ENCODE data around the gene CDK7. TPM values are rescaled to one million over a fixed set of nuclear protein-coding genes. Genes with fewer than 3 reads are reported as not detected.

Gene CDK7
- polyA plus RNA-seq, 3 donors = 37.8 to 41.6 (median 39.4) TPM

DNA sequence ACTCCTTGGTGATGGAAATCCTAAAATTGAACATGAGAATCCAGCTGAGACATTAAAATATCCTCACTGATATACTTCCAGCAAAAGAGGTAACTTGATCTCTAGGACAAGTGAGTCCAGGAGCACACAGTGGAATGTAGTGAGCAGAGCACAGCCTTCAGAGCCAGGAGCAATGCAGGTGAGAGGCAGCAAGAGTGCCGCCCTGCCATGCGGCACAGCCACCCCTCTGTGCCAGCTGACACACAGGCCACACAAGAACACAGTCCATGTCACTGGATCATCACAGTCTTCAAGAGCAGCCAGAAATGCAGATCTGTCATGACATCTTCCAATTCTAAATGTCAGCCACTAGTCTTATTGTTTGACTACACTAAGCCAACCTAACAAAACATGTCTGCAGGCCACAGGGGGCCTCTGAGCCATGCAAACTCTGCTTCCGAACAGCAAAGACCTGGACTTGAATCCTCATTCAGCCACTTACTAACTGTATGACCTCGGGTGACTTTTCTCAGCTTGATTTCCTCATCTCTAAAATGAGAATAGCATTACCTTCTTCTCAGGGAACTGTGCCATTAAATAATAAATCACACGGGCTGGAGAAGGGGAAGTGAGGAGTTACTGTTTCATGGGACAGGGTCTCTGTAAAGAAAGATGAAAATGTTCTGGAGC lies 50.9 kb downstream of the CDK7 start:
- DNase-seq = no peak

DNA sequence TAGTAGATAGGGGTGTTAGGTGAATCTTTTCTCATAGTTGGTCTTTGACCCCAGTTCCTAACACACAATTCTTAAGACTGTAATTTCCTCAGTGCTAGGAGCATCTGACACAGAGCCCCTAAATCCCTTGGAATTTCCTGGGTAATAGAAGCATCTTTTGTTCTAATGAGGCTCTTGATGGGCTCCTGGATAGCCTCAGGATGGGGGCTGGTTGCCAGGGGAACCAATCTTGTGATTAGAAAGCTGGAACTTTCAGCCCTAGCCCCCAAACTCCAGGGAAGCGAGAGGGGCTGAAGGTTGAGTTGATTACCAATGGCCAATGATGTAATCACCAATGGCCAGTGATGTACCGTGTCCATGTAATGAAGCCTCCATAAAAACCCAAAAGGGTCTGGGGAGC lies 53.4 kb downstream of the CDK7 start:
- DNase-seq = no peak

DNA sequence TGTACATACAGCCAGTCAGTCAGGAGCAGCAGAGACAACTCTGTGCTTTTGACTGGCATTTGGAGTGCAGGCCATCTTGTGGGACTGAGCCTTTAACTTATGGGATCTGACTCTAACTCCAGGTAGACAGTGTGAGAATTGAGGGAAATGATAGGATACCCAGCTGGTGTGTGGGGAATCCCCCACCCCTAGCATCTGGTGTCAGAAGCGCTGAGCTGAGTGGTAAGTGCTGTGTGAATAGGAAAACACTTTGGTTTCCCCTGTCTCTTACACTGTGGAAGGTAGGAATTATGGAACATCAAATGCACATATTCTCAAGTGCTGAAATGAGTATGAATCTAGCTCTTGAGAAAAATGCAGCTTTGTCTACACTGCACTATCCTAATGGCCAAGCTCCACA lies 54.0 kb downstream of the CDK7 start:
- no peak for DNase-seq

DNA sequence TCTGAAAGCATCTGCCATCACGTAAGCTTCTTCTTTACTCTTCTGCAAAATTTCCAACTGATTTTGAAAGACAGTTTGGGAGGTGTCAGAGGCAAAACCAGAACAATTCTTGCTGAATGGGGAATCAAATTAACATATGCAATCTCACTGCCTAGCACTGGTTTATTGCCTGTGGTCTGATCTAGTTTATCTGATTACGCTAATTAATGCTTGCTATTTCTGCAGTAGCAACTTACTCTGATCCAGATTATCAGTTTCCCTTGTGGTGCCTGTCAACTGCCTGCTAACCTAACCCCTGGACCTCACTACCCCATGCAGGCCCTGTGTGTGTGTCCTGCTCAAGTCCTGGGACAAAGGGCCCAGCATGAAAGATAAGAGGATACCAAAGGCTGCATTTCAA lies 57.6 kb downstream of the CDK7 start:
- no peak for DNase-seq

DNA sequence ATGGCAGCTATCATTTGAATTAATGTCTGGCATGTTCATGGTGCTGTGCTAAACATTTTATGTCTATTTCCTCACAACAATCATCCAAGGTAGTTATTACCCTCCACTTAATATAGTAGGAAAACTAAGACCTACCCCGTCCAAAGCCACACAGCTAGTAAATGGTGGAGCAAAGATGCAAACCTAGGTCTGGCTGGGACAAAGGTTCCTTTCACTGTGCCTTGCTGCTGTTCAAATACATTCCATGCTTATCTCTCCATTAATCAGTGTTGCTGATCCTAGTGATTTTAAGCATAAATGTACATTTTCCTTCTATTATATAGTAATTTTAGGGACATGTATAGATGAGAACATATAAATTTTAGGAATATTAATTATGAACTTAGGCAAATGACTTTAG lies 59.2 kb downstream of the CDK7 start:
- DNase-seq = no peak

DNA sequence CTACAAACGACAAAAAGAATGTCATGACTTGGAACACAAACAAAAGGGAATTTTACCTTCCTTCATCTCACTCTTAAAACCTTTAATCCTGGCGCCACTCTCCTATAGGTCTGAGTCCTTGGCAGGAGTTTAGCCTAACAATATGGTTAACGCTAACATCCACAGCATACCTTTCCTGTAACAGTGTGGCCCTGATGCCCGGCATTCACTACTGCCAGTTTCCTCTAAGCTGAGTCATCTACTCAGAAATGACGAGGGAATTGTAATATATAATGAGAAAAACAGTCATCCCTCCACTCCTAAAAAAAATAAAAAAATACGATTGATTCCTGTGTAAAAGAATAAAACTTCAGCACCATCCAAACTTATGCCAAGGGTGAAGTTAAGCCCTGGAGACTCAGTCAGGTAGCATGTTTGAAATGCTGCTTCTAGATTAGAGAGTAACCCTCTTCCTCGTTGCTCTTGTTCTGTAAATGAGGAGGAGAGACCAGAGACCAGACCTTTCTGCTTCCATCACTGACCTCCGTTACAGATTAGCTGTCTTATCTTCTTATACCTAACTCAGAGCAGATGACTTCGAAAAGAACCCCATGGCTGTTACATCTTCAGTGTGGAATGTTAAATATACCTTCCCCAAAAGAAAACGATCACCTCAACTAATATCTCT lies 60.5 kb downstream of the CDK7 start:
- DNase-seq = no peak

DNA sequence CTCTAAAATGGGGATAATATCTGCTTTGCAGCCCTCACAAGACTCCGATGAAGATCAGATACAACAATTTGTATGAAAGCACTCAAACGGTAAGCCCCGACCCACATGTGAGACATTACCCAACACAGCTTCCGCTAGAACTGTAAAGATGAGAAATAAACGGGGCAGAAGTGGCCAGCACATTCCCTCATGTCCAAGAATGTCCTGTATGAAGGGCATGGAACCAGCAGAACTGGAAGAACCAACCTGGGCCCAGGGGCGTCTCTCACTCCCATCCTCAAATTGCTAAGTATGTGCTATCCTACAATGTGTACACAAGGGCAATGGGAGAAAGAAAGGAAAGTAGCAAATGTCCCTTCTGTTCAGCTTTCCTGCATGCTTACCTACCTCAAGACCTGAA lies 64.9 kb downstream of the CDK7 start:
- no peak for DNase-seq

DNA sequence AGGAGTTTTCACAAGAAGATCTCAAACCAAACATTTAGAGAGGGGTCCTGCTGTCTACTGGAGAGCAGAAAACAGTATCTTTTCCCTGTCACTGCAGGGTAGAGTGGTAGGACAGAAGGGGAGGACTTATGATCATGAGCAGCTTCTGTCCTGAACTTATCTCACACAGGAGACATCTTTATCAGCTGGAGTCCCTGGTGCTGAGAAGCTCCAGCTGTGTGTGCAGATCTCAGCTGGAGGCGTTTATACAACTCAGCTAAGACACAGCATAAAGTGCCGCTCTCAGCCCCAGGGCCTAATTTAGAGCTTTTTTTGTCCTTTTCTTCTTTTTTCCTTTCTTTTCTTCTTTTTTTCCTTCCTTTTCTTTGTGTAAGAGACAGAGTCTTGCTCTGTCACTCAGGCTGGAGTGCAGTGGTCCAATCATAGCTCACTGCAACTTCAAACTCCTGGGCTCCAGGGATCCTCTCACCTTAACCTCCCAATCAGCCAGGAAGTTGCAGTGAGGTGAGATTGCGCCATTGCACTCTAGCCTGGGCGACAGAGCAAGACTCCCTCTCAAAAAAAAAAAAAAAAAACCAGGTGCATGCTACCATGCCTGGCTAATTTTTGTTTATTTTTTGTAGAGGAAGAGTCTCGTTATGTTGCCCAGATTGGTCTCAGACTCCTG lies 66.0 kb downstream of the CDK7 start:
- peak; percentile 8 for DNase-seq

DNA sequence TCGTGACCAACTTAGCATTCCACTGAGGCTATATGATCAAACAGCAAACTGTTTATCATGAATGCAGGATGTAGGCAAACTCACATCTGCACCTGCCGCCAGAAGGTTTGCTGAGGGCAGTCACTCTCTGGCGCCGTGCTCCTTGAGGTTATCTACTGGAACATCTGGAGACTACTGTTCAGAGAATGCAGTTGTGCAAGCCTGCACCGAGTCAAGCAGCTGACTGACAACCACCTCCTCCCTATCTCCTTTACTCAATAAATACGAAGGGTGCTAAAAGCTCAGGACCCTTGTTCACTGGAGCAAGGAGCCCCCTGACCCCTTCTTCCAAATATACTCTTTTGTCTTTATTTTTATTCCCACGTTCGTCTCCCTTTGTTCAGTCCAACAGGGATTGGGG lies 70.8 kb downstream of the CDK7 start:
- no peak for DNase-seq

DNA sequence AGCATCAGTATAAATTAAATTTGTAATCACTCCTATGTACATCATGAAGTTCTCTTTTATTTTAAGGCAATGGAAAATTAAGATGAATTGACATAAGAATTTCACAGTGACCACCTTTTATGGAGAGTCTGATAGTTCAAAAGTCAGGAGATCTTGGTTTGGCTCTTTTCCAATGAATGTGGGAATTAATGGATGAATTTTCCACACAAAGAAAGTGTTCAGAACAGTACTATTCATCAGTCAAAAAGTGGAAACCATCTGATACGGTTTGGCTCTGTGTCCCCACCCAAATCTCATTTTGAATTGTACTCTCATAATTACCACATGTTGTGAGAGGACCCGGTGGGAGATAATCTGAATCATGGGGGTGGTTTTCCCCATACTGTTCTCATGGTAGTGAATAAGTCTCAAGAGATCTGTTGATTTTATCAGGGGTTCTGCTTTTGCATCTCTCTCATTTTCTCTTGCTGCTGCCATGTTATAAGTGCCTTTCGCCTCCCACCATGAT lies 73.4 kb downstream of the CDK7 start:
- no peak for DNase-seq

DNA sequence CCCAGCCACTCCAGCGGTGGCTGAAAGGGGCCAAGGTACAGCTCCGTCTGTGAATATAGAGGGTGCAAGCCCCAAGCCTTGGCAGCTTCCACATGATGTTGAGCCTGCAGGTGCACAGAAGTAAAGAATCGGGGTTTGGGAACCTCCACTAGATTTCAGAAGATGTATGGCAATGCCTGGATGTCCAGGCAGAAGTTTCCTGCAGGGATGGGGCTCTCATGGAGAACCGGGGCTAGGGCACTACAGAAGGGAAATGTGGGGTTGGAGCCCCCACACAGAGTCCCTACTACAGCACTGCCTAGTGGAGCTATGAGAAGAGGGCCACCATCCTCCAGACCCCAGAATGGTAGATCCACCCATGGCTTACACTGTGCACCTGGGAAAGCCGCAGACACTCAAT lies 74.7 kb downstream of the CDK7 start:
- DNase-seq = no peak

DNA sequence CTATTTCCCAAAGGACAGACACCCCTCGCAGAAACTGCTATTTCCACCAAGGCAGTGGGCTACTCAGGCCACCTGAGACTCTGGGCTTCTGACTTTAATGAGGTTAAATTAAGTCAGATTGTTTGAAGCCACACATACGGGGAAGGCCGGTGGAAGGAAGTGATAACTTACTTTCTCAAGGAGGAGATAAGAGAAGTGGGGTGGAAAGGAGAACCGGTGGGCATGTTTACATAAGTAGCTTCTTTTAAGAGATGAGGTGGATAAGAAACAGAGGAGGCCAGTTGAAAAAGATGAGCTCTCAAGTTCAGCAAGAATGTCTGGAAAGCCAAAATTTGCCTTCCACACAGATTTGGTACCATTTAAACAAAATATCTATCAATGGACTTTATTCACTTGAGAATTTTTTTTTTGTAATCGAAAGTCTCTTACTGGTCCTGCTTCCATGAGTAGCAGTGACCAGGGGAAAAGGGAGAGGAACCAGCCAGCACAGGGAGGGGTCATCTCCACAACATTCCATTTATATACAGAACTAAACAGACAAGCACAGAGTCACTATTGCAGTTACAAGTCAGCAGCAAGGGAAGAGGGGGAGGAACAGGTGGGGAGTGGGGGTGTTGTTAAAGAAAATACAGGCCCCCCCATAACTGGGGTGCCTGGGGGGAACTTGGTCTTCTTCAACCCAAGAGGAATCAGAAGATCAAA lies 77.9 kb downstream of the CDK7 start:
- no peak for DNase-seq

DNA sequence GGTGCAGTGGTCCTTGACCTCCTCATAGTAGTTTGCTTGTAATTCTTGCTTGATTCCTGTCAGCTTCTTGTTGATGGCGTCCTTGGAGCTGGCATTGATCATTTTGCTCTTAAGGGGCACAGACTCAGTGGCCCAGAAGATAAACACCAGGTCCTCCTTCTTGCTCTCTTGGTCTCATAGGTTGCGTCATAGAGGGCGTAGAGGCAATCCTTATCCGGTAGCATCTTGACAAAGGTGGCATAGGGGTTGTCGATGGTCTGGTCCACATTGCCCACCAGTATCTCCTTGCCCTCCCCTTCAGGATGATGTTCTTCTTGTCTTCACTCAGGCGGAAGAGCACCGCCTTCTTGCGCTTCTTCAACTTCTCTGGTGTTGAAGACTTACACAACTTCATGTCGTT lies 78.7 kb downstream of the CDK7 start:
- DNase-seq = no peak

DNA sequence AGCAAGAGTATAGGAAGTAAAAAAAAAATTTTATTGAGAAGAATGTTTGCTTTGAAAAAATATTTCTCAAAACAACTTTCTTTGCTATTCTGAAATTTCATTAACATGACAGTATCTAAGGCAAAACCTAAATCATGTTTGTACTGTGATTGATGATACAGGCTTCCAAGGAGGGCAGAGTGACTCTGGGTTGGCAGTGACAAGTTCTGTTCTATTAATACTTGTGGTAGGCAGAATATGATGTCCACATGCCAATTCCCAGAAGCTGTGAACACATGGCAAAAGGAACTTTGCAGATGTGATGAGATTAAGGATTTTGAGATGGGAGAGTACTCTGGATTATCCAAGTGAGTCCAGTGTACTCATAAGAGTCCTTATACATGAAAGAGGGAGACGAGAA lies 81.3 kb downstream of the CDK7 start:
- DNase-seq = no peak

DNA sequence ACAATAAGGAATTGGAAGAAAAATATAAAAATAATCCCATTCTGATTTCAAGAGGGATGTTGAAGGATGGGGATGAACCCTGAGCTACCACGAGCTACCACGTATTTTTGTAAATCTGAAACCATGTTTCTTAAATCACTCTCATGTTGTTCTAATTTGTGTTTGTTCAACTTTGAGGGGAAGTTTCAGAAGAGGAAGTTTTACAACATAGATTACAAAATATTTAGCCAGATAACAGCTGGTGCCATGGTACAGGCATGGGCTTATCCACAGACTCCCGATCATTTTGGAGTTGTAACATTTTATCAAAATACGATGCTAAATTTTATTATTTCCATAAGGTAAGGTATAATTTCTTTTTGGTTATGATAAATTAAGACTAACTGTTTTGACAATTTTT lies 82.7 kb downstream of the CDK7 start:
- DNase-seq = no peak

DNA sequence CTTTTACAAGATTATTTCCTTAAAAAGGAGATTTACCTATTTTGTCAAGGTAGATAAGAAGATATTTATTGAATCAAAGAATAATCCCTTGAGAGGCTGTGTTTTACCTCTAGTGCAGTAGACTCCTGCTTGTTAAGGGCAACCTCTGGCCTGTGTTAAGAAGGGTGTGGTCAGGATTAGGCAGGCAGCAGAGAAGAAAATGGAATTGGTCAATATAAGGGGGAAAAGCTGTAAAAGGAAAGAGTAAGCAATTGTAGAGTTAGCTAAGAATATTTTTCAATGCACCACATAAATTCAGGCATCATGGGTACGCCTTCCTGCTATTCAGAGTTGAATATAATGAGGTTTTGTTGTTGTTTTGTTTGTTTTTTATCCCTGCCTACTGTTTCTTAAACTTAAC lies 91.7 kb downstream of the CDK7 start:
- DNase-seq = no peak

Other genes starting within 250 kb of the CDK7 start
- gene SLC30A5, start 140.9 kb upstream of the CDK7 start, polyA plus RNA-seq (ENCODE audit: insufficient read length in 3 of 3) = 10 to 100 TPM; 70.2 to 76.5 (median 73.5) TPM
- gene CCNB1, start 67.7 kb upstream of the CDK7 start, polyA plus RNA-seq (ENCODE audit: insufficient read length in 3 of 3) = 100 to 1,000 TPM in 1 of 3 donors, 10 to 100 TPM in 2; 92.7 to 104 (median 93.2) TPM
- gene CENPH, start 45.3 kb upstream of the CDK7 start, polyA plus RNA-seq (ENCODE audit: insufficient read length in 3 of 3) = 10 to 100 TPM; 16.7 to 24.3 (median 22.0) TPM
- gene CCDC125, start 97.9 kb downstream of the CDK7 start, polyA plus RNA-seq (ENCODE audit: insufficient read length in 3 of 3) = 10 to 100 TPM in 2 of 3 donors, 1 to 10 TPM in 1; 8.5 to 14.9 (median 12.3) TPM
- gene AK6, start 134.6 kb downstream of the CDK7 start, polyA plus RNA-seq (ENCODE audit: insufficient read length in 3 of 3) = 10 to 100 TPM; 65.9 to 70.6 (median 66.0) TPM
- gene TAF9, start 134.6 kb downstream of the CDK7 start, polyA plus RNA-seq (ENCODE audit: insufficient read length in 3 of 3) = 10 to 100 TPM; 49.5 to 55.0 (median 52.8) TPM
- gene RAD17, start 134.9 kb downstream of the CDK7 start, polyA plus RNA-seq (ENCODE audit: insufficient read length in 3 of 3) = 10 to 100 TPM; 32.2 to 39.3 (median 37.2) TPM
- 10 to 100 TPM; 23.8 to 33.7 (median 25.1) TPM for gene MARVELD2, start 180.2 kb downstream of the CDK7 start, polyA plus RNA-seq (ENCODE audit: insufficient read length in 3 of 3)

Measured in renal pelvis (tissue), 4 donors.